Lower lobe of right lung (tissue), 2 donors: ENCODE measurements around the gene RPS14. TPM values are rescaled to one million over a fixed set of nuclear protein-coding genes. Genes with fewer than 3 reads are reported as not detected.

Source experiments
- ATAC-seq, 2 donors: fragments of 200-7000 bp; cut with Tn5 transposase; one replicate each; pipeline ENCODE4 v1.9.1; 2020 to 2022; ENCODE audit warnings: mild to moderate bottlenecking in 2 of 2, moderate library complexity in 2 of 2
- DNase-seq: peaks from one replicate; pipeline ENCODE4 v3.0.0-alpha.2; 2020
- H3K27ac ChIP-seq: fragments of 200-600 bp; one replicate; pipeline ENCODE4 v1.8.0; 2022
- H3K27me3 ChIP-seq: fragments of 200-600 bp; one replicate; pipeline ENCODE4 v1.8.0; 2022; ENCODE audit warnings: low read depth
- H3K36me3 ChIP-seq: fragments of 200-600 bp; one replicate; pipeline ENCODE4 v1.8.0; 2022; ENCODE audit warnings: mild to moderate bottlenecking
- H3K4me1 ChIP-seq: fragments of 200-600 bp; one replicate; pipeline ENCODE4 v1.8.0; 2022
- H3K4me3 ChIP-seq: fragments of 200-600 bp; one replicate; pipeline ENCODE4 v1.8.0; 2022; ENCODE audit warnings: mild to moderate bottlenecking
- H3K9me3 ChIP-seq: fragments of 200-600 bp; one replicate; pipeline ENCODE4 v1.8.0; 2022
- intact Hi-C: fragments of 100-400 bp; cut with DNase I; formaldehyde crosslinking; loops from one replicate; pipeline ENCODE4 v1.11.0; 2022
- total RNA-seq: library from RNA; stranded (reverse); fragmentation: NEBNext Ultra II Directional; extraction: Animal tissue kit (Norgen Biotek cat#: 25700); gene quantifications from one replicate; pipeline ENCODE4 v1.2.1, GENCODE V29; 2021
- TF ChIP-seq, protein P1 (sequence below): fragments of 200-600 bp; IDR thresholded peaks from one replicate; pipeline ENCODE4 v1.8.0; 2022; ENCODE audit warnings: antibody characterized with exemption, mild to moderate bottlenecking
- donor health status: DM: no; HTN: yes; CAD: no; lungs with severe emphysema.

Gene RPS14
- total RNA-seq, 1 donor from 2014 or later = 1,651 TPM

DNA sequence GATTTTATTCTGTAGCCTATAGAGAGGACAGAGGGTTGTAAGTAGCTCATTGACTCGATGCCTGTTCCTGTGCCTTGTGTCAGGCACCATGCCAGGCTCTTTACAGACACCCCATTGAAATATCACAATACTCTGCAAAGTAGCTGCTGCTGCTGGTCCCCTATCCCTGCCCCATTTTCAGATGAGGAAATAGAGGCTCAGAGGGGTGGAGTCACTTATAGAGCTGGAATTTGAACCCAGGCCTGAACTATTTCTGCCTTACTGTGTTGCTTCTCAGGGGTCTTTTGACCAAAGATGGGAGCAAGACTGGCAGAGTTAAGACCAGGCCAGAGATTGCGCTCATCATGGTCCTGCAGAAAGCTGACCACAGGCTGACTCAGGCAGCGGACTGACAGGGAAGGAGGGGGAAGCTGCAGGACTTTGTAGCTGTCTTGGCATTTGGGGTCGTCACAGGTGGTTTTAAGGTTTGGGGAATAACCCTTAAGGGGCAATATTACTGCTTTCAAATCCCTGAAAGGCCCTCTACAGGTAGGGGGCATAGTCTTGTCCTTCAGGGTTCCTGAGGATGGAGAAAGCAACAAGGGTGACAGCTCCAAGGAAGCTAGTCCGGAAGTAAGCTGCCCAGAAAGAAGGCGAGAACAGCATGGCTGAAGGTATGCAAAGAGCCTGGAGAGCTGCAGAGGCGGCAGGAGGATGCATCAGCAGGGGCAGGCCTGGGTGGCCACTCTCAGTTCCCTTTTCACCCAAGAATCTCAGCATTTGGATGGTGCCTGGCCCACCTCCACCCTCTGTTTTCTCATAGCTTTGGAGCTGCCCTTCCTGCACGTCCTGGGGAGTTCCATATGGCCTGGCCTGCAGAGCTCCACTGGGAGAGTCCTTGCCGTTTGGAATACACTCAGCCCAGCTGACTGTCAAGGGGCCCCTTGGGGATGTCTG lies 40.1 kb upstream of the RPS14 start:
- peak overlapping the region; percentile 88 for H3K27ac ChIP-seq
- peak; percentile 9 to 18 for ATAC-seq
- H3K9me3 ChIP-seq = no peaks in the 10 kb centered on the region
- H3K36me3 ChIP-seq = peaks cover 5% of the 10 kb centered on the region
- H3K4me1 ChIP-seq = peaks cover 68% of the 10 kb centered on the region
- H3K27me3 ChIP-seq = no peaks in the 10 kb centered on the region
- intact Hi-C loops = no loop called here
- TF ChIP-seq, protein P1, sequence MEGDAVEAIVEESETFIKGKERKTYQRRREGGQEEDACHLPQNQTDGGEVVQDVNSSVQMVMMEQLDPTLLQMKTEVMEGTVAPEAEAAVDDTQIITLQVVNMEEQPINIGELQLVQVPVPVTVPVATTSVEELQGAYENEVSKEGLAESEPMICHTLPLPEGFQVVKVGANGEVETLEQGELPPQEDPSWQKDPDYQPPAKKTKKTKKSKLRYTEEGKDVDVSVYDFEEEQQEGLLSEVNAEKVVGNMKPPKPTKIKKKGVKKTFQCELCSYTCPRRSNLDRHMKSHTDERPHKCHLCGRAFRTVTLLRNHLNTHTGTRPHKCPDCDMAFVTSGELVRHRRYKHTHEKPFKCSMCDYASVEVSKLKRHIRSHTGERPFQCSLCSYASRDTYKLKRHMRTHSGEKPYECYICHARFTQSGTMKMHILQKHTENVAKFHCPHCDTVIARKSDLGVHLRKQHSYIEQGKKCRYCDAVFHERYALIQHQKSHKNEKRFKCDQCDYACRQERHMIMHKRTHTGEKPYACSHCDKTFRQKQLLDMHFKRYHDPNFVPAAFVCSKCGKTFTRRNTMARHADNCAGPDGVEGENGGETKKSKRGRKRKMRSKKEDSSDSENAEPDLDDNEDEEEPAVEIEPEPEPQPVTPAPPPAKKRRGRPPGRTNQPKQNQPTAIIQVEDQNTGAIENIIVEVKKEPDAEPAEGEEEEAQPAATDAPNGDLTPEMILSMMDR = no peak
- DNase-seq = no peak
- no peak overlapping the region for H3K4me3 ChIP-seq

DNA sequence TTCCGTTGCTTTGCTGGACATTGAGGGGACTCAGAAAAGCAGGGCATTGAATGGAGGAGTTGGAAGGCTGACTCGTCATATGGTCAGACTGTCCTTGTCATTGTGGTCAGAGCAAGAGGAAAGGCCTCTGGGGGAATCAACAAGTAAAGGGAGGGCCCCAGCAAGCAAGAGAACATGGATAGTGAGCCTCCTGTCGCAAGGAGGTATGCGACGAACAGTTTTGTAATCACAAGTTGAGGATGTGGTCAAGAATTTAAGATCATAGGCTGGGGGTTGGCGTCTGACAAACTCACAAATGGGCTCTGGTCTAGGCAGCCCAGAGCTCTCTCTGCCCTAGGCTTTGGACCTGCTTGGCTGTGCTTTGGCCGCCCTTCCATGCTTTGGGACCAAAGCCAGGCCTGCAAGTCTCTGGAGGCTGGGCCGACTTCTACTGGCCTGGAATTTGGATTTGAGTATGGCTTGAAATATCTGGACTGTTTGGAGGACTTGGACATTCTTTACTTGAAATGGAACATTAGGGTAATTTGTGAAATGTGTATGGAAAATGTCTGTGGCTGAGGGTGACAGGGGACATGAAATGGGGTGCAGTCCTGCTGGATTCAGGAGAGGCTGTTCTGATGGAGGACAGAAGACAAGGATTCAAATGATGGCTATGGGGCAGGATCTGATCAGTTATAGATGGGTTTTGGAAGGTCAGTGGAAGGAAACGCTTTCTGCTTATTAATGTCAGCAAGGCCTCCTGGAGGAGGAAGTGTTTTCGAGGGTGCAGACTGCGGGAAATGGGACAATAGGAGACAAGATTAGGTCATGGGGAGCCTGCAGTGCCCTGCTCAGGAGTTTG lies 39.2 kb upstream of the RPS14 start:
- H3K27ac ChIP-seq = peak overlapping the region; percentile 88
- peak; percentile 62 for DNase-seq
- ATAC-seq = peak; percentile 35 to 59
- peaks cover 5% of the 10 kb centered on the region for H3K36me3 ChIP-seq
- H3K4me3 ChIP-seq = no peak overlapping the region
- TF ChIP-seq, protein P1 = no peak
- no peaks in the 10 kb centered on the region for H3K9me3 ChIP-seq
- intact Hi-C loops = no loop called here
- peaks cover 68% of the 10 kb centered on the region for H3K4me1 ChIP-seq
- H3K27me3 ChIP-seq = no peaks in the 10 kb centered on the region

DNA sequence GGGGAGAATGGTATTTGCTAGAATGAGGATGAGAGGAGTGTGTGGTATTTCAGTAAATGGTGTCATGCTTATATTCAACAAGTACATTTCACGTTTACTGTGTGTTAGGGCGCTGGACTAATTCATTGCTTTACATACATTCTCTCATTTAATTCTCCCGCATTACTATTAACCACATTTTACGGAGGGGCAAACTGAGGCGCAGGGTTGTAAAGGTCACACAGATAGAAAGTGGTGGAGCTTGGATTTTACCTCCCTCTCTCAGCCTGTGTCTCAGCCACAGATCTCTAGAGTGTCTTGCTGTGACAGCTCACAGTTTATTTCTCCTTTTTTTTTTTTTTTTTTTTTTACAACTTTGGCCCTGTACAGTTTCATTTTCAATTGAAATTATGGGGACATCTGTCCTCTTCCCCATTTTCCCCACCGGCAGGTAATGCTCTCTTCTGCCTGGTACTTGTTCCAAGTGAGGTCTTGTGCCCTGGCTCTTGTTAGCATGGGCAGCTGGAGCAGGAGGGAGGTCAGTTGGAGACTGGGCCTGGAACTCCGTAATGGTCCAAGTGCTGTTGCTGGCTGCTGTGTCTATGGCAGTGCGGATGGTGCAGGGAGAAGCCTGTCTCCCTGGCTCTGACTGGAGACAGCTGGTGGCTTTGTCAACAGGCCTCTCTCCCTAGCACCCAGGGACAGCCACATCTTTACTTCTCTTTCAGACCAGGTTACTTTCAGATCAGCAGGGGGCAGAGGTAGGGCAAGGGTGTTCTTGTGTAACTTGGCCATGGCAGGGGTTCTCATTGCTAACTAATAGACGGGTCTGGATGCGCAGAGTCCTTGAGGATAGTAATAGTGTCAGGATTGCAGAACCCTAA lies 37.9 kb upstream of the RPS14 start:
- peak; percentile 23 to 34 for ATAC-seq
- H3K4me1 ChIP-seq = peaks cover 65% of the 10 kb centered on the region
- no peak for DNase-seq
- H3K27ac ChIP-seq = peak overlapping the region; percentile 88
- H3K4me3 ChIP-seq = peak overlapping the region; percentile 80
- TF ChIP-seq, protein P1 = peak; percentile 12
- peaks cover 5% of the 10 kb centered on the region for H3K36me3 ChIP-seq
- intact Hi-C loops = no loop called here
- H3K27me3 ChIP-seq = no peaks in the 10 kb centered on the region
- no peaks in the 10 kb centered on the region for H3K9me3 ChIP-seq

DNA sequence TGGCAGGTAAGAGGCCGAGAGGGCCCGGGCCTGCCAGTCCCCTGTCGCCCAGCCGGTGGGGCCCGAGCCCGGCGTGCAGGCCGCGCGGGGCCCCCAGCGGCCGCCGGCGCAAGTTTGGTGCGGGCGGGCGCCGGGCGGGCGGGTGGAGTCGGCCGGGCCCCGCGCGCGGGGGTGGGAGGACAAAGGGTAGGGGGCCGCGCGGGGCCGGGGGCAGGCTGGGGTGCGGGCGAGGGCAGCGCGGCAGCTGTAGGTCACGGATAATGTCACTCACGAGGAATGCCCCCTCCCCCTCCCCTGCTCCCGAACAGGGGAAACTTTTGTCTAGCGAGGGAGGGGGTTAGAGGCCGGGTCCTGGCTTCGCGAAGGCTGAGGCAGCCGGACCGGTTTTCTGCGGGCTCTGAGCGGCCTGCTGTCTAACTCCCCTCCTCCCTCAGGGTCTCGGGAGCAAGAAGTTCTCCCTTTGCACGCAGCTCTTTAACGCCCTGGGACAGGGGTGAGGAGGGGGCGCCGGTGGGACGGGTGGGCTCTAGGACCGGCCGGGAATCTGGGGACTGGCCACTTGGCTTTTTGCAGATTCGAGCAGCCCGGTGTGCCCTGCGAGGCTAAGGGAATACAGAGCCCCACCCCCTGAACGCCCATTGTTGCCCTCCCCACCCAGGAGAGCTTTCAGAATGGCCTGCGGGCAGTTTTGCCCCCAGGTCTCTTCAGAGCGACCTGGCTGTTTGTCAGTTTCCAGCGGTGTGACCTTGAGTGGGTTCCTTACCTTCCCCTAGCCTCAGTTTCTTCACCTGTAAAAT lies 37.1 kb upstream of the RPS14 start:
- H3K27ac ChIP-seq = peak overlapping the region; percentile 88
- H3K9me3 ChIP-seq = no peaks in the 10 kb centered on the region
- no peaks in the 10 kb centered on the region for H3K36me3 ChIP-seq
- H3K4me3 ChIP-seq = peak overlapping the region; percentile 80
- intact Hi-C loops = no loop called here
- TF ChIP-seq, protein P1 = no peak
- ATAC-seq (peak; percentile 52 to 54), DNase-seq (peak; percentile 84)
- no peaks in the 10 kb centered on the region for H3K27me3 ChIP-seq
- H3K4me1 ChIP-seq = peaks cover 57% of the 10 kb centered on the region
